ENCODE results near the gene PRMT9.

DNA sequence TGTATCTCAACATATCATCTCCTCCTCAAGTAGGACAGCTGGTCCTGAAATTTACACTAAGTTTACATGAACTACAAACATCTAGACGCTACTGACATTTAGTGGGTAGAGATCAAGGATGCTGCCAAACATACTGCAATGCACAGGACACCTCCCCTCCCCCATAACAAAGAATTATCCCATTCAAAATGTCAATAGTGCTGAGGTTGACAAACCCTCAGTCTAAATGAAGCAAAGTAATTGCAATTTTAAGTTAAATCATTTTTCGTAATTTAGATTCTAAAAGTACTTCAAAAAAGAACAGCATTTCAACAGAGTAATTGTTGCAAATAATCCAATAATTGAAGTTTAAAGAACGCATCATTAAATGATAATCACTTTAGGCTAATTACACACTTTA, 1.2 kb downstream of the PRMT9 start:
- TF ChIP-seq NRF1 (conservative IDR thresholded peaks at IDR 0.05; ENCODE audit: low read depth, low read length) (no peak), ATF3 (IDR thresholded peaks at IDR 0.05; ENCODE audit: borderline replicate concordance, extremely low read depth, low read depth, low read length) (no peak), RFX5 (IDR thresholded peaks at IDR 0.05; ENCODE audit: low read depth, low read length) (no peak), GABPA (IDR thresholded peaks at IDR 0.05; ENCODE audit: low read depth) (no peak), EGR1 (IDR thresholded peaks at IDR 0.05; ENCODE audit: borderline replicate concordance in 1 of 2, low read depth in 2 of 2, low read length in 2 of 2) (no peak), FOXK2 (IDR thresholded peaks at IDR 0.05) (no peak), TAF1 (IDR thresholded peaks at IDR 0.05; ENCODE audit: borderline replicate concordance, low read depth, low read length) (no peak), NFYB (IDR thresholded peaks at IDR 0.05; ENCODE audit: insufficient read depth, low read depth, low read length) (no peak), CTCF (IDR thresholded peaks at IDR 0.05 in 2 of 3, conservative IDR thresholded peaks at IDR 0.05 in 1 of 3; ENCODE audit: control insufficient read depth in 2 of 3, extremely low read depth in 1 of 3, insufficient read depth in 1 of 3, low read depth in 3 of 3, low read length in 3 of 3) (no peak), ELK1 (IDR thresholded peaks at IDR 0.05; ENCODE audit: low read depth, low read length) (no peak), TCF12 (IDR thresholded peaks at IDR 0.05; ENCODE audit: low read depth, low read length) (no peak), POLR2AphosphoS5 (IDR thresholded peaks at IDR 0.05; ENCODE audit: low read length) (no peak)
- TF ChIP-seq, protein P1, sequence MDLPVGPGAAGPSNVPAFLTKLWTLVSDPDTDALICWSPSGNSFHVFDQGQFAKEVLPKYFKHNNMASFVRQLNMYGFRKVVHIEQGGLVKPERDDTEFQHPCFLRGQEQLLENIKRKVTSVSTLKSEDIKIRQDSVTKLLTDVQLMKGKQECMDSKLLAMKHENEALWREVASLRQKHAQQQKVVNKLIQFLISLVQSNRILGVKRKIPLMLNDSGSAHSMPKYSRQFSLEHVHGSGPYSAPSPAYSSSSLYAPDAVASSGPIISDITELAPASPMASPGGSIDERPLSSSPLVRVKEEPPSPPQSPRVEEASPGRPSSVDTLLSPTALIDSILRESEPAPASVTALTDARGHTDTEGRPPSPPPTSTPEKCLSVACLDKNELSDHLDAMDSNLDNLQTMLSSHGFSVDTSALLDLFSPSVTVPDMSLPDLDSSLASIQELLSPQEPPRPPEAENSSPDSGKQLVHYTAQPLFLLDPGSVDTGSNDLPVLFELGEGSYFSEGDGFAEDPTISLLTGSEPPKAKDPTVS (IDR thresholded peaks at IDR 0.05; ENCODE audit: low read depth, low read length) = no peak
- TF ChIP-seq, protein P2, sequence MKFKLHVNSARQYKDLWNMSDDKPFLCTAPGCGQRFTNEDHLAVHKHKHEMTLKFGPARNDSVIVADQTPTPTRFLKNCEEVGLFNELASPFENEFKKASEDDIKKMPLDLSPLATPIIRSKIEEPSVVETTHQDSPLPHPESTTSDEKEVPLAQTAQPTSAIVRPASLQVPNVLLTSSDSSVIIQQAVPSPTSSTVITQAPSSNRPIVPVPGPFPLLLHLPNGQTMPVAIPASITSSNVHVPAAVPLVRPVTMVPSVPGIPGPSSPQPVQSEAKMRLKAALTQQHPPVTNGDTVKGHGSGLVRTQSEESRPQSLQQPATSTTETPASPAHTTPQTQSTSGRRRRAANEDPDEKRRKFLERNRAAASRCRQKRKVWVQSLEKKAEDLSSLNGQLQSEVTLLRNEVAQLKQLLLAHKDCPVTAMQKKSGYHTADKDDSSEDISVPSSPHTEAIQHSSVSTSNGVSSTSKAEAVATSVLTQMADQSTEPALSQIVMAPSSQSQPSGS (IDR thresholded peaks at IDR 0.05; ENCODE audit: low read length) = no peak

Data from GM12878 (cell line).